ENCODE data around the gene GPRIN2. TPM values are rescaled to one million over a fixed set of nuclear protein-coding genes. Genes with fewer than 3 reads are reported as not detected.

Gene GPRIN2
- total RNA-seq: not detected in 2 replicates

GRCh38 chr10:46556515-46557318 lies at the start of gene GPRIN2:
TSS of gene GPRIN2 (minus strand) at chr10:46556658. CDS start at chr10:46550736, 5,922 bp downstream.

GRCh38 chr10:46578474-46579178 lies 22.2 kb upstream of the GPRIN2 start, which contains the start of gene SYT15:
TSS of gene SYT15 (plus strand) at chr10:46579128. CDS start at chr10:46579169, 41 bp downstream.

Other genes starting within 250 kb of the GPRIN2 start
- 0.86 and 2.7 TPM in 2 replicates for gene ANXA8L1, start 180.9 kb downstream of the GPRIN2 start, total RNA-seq
- not detected in 2 replicates for gene NPY4R, start 90.7 kb downstream of the GPRIN2 start, total RNA-seq
- not detected in 2 replicates for gene SYT15, start 22.5 kb upstream of the GPRIN2 start, total RNA-seq